Rectal smooth muscle tissue (tissue), 1 donor: Measurements from ENCODE around the gene C1orf159.
A peak's percentile ranks its signal among the peaks of the same experiment; 100 is the strongest.
"Not testable (repeated sequence)": the region's sequence is repeated elsewhere in the genome, so short reads cannot be mapped to it uniquely, and the experiment has no call there.

Experiments
- H3K27ac ChIP-seq: one replicate; pipeline ENCODE4 v1.7.0; 2013; ENCODE audit warnings: low read depth, low read length, inconsistent platforms
- H3K27me3 ChIP-seq: one replicate; pipeline ENCODE4 v1.7.0; 2013; ENCODE audit warnings: low read length; ENCODE audit not compliant: control insufficient read depth, insufficient read depth
- H3K36me3 ChIP-seq: one replicate; pipeline ENCODE4 v1.7.0; 2013; ENCODE audit warnings: low read length; ENCODE audit not compliant: control insufficient read depth, insufficient read depth
- H3K4me1 ChIP-seq: one replicate; pipeline ENCODE4 v1.7.0; 2013; ENCODE audit warnings: low read length; ENCODE audit not compliant: control insufficient read depth, insufficient read depth
- H3K4me3 ChIP-seq: one replicate; pipeline ENCODE4 v1.7.0; 2013; ENCODE audit warnings: low read length
- H3K9ac ChIP-seq: one replicate; pipeline ENCODE4 v1.7.0; 2013; ENCODE audit warnings: low read length

C1orf159 gene

DNA sequence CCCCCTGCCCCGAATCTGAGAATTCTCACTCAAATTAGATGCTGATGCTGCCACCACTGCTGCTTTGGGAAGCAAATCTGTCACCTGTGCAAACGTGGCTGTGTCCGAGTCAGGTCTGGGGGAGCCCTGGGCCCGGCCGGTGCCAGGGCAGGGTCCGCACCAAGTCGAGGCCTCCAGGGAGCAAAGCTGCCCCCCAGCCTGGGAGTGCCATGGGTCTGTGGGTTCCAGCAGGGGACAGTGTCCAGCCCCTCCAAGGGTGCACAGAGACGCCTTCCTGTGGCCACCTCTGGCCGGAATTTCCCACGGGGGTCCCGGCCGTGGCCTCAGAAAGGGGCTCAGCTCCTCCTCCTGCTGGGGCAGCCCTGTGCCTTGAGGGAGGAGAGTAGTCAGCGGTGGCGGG lies 30.1 kb upstream of the C1orf159 start:
- Histone ChIP-seq H3K4me1 (no peaks in the 10 kb centered on the region), H3K9ac (no peak overlapping the region), H3K27me3 (no peaks in the 10 kb centered on the region), H3K36me3 (no peaks in the 10 kb centered on the region), H3K4me3 (no peak overlapping the region), H3K27ac (no peak overlapping the region)

DNA sequence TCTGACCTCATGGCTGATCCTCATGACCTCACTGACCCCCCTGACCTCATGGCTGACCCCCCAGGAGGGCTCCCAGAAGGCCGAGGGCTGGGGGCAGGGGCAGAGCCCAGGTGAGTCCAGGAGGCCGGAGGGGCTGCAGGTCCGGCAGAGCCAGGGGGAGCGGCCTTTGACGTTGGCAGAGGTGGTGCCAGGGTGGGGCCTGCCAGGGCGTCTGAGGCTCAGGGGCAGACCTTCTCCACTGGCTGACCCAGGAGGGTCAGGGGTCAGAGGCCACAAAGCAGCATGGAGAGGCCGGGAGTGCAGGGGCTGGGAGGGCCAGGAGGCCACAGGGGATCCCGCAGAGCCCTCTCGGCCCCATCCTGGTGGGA lies 29.6 kb upstream of the C1orf159 start:
- Histone ChIP-seq H3K27me3 (no peaks in the 10 kb centered on the region), H3K36me3 (no peaks in the 10 kb centered on the region), H3K9ac (no peak overlapping the region), H3K4me3 (no peak overlapping the region), H3K27ac (no peak overlapping the region), H3K4me1 (no peaks in the 10 kb centered on the region)

DNA sequence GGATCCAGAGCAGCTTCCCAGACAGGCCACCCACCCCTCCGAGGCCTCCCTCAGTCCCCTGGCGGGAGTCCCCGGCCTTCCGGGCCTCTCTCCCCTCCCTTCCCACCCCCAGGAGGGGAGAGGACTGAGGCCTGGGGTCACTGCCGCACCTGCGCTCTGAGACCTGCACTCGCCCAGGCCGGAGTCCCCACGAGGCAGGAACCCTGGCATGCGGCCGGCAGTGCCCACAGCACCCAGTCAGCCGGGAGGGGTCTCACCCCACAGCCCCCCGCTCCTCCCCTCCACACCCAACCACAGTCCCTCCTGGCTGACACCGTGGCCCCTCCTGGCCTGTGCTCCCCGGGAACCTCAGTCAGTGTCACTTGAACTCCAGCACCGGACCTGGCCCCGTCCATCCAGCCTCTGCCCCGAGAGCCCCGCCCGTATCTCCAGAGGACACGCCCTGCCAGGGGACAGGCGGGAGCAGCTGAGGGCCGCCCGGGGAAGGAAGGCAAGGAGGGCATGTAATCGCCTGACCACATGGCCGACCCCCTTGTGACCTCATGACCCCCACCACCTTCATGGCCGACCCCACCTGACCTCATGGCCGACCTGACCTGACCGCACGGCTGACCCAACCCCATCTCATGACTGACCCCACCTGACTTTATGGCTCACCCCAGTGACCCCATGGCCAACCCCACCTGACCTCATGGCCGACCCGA lies 29.1 kb upstream of the C1orf159 start:
- no peaks in the 10 kb centered on the region for H3K27me3 ChIP-seq
- H3K4me1 ChIP-seq, result no peaks in the 10 kb centered on the region
- no peak overlapping the region for H3K27ac ChIP-seq
- H3K36me3 ChIP-seq, result no peaks in the 10 kb centered on the region
- no peak overlapping the region for H3K9ac ChIP-seq
- H3K4me3 ChIP-seq, result no peak overlapping the region

DNA sequence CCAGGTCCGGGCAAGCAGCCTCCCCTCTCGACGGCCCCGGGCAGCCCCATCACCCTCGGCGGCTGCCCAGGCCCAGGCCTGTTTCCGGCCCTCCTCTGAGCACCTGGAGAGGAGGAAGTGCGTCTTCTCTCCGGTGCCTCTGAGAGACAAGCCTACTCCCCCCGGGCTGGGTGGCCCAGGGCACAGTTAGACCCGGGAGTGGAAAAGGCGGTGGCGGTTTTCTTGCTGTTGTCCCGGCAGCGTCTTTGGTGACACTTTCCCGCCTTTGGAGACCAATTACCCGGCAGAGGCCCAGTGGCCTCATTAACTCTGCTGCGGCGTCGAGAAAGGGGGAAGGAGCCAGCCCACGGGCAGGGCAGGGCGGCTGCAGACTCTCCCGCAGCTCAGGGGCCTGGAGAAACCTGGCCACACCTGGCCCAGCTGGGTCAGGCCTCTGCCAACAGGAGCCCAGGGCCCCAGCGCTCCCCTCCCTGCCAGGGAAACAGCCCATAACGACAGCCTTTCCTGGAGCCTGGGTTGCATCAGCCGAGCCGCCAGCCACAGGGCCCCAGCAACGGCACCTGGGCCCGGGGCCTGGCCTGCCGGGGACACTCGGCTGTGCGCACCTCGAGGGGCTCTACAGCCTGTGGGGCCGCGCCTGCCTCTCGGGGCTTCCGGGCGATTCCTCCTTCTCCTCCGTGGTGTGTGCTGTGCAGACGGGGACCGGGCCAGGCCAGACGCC lies 28.4 kb upstream of the C1orf159 start:
- H3K27ac ChIP-seq, result no peak overlapping the region

DNA sequence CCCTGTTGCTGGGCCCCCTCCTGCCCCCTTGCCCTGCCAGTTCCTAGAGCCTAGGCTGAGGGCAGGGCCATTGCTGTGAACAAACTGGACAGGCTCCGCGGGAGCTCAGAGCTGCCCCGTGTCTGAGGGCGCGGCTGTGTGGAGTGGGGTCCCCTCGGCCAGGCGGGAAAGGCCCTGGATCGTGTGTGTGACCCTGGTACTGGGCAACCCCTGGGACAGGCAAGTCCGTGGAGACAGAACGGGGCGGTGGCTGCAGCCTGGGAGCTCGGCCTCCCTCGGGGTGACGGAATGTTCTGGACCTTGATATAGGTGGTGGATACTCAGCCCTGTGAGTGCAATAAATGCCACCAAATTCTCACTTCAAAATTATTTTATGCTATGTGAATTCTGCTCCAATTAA lies 27.7 kb upstream of the C1orf159 start:
- Histone ChIP-seq H3K27ac (no peak overlapping the region), H3K4me1 (no peaks in the 10 kb centered on the region), H3K36me3 (no peaks in the 10 kb centered on the region), H3K9ac (peak overlapping the region; percentile 21), H3K4me3 (no peak overlapping the region), H3K27me3 (no peaks in the 10 kb centered on the region)

More for the DNA sequence above, 28.4 kb upstream of the C1orf159 start:
- Histone ChIP-seq H3K4me3 (no peak overlapping the region), H3K36me3 (no peaks in the 10 kb centered on the region), H3K9ac (peak overlapping the region; percentile 21), H3K4me1 (no peaks in the 10 kb centered on the region), H3K27me3 (no peaks in the 10 kb centered on the region)

DNA sequence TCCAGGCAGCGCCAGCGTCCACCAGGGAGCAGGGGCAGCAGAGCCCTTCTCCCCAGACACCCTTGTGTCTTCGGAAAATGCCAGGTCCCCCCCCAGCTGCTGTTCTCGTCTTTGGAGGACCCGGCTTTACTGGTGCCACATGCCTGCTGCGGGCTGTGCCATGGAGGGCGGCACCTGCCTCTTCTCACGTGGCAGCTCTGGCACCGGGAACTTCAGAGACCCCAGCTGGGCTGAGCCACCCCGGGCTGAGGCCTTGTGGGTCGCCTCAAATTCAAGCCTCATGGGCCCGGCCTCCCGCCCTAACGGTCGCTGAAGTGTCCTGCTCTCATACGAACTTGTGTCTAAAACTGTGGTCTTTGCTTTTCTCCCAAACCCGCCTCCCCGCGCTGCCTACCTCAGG lies 27.0 kb upstream of the C1orf159 start:
- no peak overlapping the region for H3K27ac ChIP-seq

DNA sequence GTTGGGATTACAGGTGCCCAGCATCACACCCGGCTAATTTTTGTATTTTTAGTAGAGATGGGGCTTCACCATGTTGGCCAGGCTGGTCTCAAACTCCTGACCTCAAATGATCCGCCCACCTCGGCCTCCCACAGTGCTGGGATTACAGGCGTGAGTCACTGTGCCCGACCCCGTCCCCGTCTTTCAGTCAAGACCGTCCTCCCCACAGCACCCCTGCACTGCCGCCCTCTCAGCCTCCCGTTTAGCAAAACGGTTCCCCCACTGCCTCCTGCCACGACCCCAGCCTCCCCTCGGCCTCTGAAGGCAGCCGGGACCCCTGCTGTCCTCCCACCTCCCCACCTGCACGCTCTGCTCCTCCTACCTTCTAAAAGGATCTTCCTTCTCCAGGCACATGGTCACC lies 26.5 kb upstream of the C1orf159 start:
- H3K27me3 ChIP-seq, H3K4me1 ChIP-seq, H3K9ac ChIP-seq, H3K36me3 ChIP-seq, H3K27ac ChIP-seq, H3K4me3 ChIP-seq: not testable (repeated sequence)

More for the DNA sequence above, 27.0 kb upstream of the C1orf159 start:
- Histone ChIP-seq H3K36me3 (no peaks in the 10 kb centered on the region), H3K27me3 (no peaks in the 10 kb centered on the region), H3K9ac (no peak overlapping the region), H3K4me3 (no peak overlapping the region), H3K4me1 (no peaks in the 10 kb centered on the region)

DNA sequence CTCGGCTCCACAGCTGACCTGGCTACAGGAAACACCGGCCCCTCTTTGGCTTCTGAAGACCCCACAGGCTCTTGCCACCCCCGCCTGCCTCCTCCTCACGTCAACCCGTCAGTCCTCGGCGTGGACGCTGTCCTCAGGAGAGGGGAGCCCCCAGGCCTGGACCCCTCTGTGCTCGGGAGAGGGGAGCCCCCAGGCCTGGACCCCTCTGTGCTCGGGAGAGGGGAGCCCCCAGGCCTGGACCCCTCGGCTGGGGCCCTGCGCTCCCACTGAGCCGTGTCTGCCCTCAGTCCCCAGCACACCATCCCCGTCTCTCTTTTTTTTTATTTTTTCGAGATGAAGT lies 26.0 kb upstream of the C1orf159 start:
- Histone ChIP-seq H3K36me3 (no peaks in the 10 kb centered on the region), H3K4me3 (no peak overlapping the region), H3K27ac (no peak overlapping the region), H3K27me3 (no peaks in the 10 kb centered on the region), H3K4me1 (no peaks in the 10 kb centered on the region), H3K9ac (no peak overlapping the region)

DNA sequence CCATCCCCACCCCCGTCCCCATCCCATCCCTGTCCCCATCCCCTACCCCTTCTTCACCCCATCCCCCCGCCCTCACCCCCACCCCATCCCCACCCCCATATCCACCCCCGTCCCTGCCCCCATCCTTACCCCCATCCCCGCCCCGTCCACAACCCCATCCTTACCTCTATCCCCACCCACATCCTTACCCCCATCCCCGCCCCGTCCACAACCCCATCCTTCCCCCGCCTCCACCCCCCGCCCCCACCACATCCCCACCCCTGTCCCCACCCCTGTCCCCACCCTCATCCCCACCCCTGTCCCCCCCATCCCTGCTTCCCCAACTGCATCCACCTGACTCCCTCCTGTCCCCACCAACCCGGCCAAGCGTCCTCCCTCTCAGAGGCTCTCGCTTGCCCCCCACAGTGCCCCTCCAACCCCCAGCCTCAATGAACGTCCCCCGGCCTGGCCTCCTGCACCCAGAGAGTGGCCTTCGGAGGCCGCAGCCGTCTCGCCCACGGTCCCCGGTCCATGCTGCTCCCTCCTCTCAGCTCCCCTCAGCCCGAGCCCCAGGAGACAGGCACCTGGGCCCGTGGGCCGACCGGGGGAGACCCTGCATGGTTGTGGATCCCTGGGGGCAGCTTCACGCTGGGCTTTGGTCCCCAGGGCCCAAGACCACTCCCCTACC lies 25.5 kb upstream of the C1orf159 start:
- no peaks in the 10 kb centered on the region for H3K27me3 ChIP-seq
- H3K27ac ChIP-seq, result no peak overlapping the region
- H3K4me1 ChIP-seq, result no peaks in the 10 kb centered on the region
- H3K36me3 ChIP-seq, result no peaks in the 10 kb centered on the region
- no peak overlapping the region for H3K4me3 ChIP-seq
- H3K9ac ChIP-seq, result no peak overlapping the region

DNA sequence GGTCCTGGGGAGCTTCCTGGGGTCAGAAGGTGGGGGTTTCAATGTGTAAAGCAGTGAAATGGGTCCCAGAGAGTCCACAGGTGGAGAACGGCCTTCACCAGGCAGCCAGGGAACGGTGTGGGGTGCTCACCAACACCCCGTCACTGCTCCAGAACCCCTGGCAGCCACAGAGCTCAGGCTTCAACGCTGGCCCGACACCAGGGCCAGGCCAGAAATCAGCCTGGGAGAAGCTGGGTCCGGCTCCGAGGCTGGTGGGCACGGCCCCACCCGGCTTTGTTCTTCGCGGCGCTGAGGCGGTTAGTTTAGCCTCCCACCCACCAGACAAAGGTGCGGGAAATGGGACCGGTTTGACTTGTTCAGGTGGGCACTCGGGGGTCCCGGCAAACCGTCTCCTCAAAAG lies 24.8 kb upstream of the C1orf159 start:
- Histone ChIP-seq H3K27ac (no peak overlapping the region), H3K36me3 (no peaks in the 10 kb centered on the region), H3K9ac (no peak overlapping the region), H3K27me3 (no peaks in the 10 kb centered on the region), H3K4me3 (no peak overlapping the region), H3K4me1 (no peaks in the 10 kb centered on the region)

DNA sequence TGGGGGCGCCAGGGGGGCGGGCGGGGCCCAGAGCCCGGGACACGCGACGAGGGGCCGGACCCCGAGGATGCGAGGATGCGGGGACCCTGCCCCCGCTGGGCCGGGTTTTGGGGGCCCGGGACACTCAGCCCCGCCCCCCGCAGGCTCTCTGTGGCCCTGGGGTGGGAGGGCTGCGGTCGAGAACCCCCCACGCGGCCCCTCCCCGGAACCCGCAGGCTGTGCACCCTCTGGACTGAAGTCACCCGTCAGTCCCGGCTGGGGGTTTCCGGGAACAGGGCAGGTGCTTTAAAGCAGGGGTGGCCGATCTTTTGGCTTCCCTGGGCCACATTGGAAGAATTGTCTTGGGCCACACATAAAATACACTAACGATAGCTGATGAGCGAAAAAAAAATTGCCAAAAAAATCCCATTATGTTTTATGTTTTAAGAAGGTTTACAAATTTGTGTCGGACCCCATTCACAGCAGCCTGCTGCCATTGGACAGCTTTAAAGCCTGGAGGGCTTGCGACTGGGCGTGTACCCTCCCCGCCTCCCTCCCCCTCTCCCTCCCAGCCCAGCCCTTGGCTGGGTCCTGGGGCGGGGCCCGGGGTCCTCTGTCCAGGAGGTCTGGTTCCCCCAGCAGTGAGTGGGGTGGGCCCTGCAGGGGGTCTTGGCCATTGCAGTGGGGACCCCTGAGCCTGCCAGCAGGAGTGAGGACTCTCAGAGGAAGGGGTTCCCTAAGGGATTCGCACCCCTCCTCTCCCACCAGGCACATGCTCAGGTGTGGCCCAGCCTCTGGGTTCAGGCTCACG lies 21.6 kb upstream of the C1orf159 start:
- no peaks in the 10 kb centered on the region for H3K36me3 ChIP-seq
- no peaks in the 10 kb centered on the region for H3K4me1 ChIP-seq
- no peak overlapping the region for H3K9ac ChIP-seq
- H3K27ac ChIP-seq, result no peak overlapping the region
- no peaks in the 10 kb centered on the region for H3K27me3 ChIP-seq
- no peak overlapping the region for H3K4me3 ChIP-seq

DNA sequence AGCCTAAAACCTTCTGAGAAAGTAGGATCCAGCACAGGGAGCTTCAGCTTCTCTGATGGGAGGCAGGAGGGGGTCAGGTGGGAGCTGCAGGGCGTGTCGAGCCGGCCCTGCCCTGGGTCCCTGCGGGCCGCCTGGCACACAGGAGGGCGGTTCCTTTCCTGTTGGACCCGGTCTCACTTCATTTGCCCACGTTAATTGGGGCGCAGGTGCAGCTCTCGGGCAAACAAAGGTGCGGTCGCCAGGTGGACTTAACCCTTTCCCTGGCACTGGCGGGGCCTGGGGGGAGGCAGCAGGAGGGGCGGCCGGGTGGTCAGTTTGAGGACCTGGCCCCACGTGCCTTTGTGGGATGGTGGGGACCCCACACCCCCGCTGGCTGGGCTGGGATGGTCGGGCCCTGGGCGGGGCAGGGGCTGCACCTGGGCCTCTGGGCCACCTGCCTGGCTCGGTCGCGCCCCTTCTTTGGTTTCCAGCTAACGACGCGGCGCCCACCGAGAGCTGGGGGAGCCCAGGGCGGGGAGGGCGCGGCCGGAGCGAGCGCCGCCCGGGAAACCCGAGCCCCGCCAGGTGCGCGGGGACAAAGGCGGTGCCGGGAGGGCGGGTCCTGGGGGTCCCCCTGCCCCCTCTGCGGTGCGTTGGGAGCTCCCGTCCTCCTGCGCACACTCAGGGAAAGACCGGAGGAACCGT lies 20.8 kb upstream of the C1orf159 start:
- H3K27me3 ChIP-seq, result no peaks in the 10 kb centered on the region
- no peak overlapping the region for H3K27ac ChIP-seq
- peak overlapping the region; percentile 32 for H3K4me3 ChIP-seq
- no peak overlapping the region for H3K9ac ChIP-seq
- H3K4me1 ChIP-seq, result no peaks in the 10 kb centered on the region
- H3K36me3 ChIP-seq, result no peaks in the 10 kb centered on the region
